NCI-H510A (cell line): Measurements from ENCODE around the gene TMEM169.
A peak's percentile ranks its signal among the peaks of the same experiment; 100 is the strongest.

Experiments used
- DNase-seq: peaks from one replicate; lab custom pipeline; 2025; lab: John Stamatoyannopoulos, UW

TMEM169 gene, protein sequence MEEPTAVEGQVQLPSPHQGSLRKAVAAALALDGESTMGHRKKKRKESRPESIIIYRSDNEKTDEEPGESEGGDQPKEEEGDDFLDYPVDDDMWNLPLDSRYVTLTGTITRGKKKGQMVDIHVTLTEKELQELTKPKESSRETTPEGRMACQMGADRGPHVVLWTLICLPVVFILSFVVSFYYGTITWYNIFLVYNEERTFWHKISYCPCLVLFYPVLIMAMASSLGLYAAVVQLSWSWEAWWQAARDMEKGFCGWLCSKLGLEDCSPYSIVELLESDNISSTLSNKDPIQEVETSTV

DNA sequence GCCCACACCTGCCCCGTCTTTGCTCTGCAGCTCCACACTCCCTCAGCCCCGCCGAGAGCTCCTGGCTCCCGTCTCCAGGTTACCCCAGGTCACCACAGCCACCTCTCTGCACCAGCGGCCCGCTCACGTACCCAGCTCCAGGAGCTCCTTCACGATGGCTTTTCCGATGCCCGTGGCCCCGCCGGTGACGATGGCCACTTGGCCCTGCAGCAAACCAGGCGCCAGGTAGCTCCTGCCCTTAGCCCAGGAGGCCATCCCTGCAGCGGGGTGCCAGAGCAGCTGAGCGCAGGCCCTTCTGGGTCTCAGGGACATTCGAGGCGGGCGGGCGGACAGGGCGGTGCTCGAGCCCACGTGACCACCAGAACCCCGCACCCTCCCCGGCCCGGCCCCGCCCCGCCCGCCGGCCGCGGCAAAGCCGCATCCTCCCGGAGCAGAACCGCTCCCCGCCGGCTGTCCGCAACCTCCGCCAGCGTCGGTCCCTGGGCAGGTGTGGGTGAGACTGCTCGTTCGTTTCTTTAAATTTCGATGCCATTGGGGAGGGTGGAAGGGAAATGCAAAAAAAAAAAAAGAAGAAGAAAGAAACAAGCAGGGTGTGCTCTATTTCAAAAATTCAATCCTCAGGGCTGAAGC is at the start of gene TMEM169, which contains the start of gene PECR:
Gene TMEM169, plus strand, starts transcription at position 433 of the 630 bp plus-strand sequence. CDS start 14,045 bp downstream, outside the sequence.
Gene PECR, minus strand, starts transcription at position 323 of the 630 bp plus-strand sequence. Its CDS starts 68 bp downstream, at position 255.
- peak; percentile 87 for DNase-seq

DNA sequence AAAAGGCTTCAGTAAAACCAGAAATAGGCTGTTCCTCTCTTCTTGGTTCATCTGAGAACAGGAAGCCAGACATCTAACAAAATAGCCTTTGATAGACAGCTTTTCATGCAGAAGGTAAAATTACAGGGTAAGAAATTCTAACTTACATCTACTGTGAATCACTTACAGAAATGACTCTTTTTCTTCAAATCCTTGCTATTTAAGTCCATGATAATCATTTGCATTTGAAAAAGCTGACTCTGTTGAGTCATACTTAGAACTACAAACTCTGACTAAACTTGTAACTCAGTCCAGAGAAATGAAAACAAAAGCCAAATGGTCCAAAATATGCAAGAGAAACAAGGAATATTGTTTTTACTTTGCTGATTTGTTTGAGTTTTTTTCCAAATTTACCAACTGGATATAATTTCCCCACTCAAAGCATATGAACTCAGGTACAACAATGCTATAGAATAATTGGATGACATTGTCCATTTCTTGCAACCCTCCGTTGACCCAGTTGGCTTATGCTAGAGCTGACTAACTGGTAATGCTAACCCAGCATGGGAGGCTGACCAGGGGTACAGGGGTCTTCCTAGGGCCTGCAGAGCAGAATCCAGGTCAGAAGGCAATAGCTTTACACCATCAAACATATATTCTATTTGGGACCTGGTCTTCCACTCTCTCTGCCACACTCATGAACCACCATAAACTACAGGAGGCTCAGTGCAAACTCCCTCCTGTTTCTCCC is 49.6 kb upstream of the TMEM169 start:
- no peak for DNase-seq

DNA sequence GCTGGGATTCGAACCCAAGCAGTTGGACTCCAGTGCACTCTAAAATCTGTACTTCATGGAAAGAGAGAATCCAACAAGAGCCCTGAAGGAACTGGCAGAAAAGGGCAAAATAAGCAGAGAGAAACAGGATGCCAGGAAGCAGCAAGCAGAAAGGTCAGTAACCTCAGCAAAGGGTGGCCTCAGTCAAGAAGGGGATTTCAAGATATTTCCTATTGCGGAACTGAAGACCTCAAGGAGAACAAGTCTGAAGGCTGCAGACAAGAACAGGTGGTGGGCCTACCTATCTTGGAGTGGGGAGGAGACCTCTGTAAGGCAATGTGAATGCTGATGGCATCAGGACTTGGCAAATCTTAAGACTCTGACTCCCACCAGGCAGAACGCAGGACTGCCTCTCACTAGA is 48.3 kb upstream of the TMEM169 start:
- DNase-seq: no peak

DNA sequence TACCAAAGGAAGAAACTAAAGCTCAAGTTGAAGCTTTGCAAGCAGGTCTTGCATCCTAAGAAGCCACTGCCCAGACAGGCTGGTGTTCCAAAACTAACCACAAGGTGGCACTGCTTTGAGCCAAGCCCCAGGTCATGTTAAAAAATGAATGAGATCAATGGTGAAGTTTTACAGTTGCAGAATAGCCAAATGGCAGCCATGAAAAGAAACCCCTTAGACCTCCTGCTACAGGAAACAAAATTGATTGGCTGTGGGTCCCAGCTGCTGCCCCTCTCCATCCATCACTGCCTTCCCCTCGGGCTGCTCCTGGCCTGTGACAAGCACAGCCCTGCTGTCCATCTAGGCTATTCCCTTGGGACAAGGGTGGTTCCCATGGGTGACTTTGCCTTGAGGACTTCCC is 47.7 kb upstream of the TMEM169 start:
- DNase-seq: no peak

DNA sequence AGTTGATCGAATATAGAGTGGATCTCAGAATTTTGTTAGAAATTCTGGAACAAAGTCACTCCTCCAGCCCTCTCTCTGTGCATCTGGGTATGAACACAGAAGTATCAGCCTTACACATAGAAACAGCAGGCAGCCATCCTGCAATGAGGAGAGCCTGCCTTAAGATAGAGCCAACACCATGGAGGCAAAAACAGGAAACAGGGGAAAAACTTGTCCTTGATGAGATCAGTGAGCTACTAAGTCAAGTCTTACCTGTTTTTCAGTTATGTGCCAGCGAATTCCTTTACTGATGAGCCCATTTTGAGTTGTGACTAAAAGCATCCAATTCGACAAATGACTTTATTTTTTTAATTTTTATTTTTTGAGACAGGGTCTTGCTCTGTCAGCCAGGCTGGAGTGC is 41.8 kb upstream of the TMEM169 start:
- DNase-seq: no peak

DNA sequence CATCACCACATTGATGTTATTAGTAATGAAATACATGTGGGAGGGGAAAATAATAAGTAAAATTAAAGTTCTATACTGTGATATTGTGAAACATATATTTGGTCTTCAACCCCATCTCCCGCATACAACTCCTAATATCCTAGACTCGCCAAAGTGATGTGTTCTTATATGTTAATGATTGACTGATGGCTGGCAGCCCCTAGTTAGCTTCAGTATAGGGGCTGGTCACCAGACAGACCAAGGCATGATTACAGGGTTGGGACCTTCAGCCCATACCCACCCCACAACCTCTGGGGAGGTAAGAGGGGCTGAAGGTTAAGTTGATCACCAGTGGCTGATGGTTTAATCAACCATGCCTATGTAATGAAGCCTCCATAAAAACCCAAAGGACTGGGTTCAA is 40.3 kb upstream of the TMEM169 start:
- no peak for DNase-seq

DNA sequence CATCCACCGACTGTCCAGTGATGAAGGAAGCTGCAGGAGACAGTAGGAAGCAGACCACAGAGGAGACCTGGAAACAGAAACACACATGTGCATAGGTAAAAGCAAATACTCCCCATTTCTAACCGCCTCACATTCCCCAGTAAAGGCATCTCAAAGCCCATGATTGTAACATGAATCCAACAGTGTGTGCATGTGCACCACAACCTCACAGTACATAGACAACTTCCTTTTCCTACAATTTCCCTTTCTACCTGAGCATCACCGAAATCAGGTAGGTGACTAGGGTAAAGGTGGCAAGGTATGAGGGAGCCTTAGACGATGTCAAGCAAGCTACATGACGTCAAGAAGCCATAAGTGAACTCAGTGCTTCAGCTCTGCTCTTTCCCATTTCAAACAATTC is 37.8 kb upstream of the TMEM169 start:
- no peak for DNase-seq

DNA sequence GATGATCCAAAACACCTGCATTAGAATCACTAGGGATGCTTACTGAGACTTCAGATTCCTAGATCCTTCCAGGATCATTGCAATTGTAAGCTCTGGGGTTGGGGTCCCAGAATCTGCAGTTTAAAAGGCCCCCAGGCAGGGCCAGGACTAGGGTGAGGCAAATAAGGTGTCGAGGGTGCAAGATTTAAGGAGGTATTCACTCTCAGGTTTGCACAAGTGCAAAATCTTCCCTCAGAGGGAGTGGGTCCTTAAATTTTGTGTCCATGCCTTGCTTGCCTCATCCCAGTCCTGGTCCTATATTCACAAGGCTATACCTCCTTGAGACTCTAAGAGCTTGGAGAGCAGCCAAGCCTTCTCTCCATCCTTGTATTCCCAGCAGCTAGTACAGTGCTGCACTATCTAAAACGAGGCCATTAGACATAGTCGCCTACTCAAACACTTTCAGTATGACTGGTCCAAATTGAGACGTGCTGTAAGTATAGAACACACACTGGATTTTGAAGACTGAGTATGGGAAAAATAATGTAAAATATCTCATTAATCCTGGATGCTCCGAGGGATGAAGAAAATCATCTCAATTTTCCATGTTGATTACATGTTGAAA is 36.7 kb upstream of the TMEM169 start:
- DNase-seq: no peak

DNA sequence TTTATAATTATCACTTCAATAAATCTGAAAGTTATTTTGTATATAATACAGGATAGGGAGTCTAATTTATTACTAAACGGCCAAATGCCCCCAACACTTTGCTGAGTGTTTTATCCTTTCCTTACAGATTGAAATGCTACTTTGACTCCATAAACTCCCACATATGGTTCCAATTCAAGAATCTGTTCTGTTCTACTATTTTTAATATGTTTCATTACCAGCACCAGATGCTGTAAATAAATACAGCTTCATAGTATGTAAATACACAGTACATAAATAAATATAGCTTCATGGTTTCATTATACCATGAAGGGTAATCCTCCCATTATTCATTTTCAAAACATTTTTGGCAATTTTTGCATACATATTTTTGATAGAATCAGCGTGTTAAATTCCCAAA is 34.3 kb upstream of the TMEM169 start:
- no peak for DNase-seq

DNA sequence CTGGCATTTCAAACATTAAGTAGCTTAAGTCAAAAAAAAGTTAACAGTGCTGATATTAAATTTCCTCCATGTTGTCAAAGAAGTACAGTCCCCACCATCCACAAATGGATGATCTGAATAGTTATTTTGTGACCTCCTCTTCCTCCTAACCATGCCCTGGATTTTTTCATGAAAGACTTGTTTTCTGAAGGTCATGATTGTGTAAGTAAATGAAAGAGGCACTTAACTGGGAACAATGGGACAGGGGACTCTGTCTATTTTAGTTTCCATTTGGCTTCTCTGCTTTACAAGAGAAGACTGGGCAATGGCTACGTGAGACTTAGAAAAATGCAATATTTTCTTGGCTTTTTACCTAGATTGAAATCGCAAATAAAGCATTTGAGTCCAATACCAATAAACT is 32.3 kb upstream of the TMEM169 start:
- no peak for DNase-seq

DNA sequence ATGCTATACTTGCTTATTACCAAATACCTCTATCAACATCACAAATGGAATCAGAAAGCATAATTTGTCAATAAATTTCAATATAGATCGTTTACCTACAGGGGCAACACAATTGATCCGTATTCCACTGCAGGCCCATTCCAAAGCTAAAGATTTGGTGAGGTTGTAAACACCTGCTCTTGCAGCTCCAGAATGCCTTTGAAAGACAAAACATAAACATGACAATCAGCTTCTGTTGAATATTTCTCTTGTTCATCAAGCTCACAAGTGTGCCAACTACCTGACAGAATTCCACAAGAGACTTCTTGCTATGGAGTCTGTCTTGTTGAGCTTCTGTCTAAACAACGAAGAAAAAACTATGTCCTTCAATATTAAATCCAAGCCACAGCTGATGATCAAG is 30.4 kb upstream of the TMEM169 start:
- no peak for DNase-seq

DNA sequence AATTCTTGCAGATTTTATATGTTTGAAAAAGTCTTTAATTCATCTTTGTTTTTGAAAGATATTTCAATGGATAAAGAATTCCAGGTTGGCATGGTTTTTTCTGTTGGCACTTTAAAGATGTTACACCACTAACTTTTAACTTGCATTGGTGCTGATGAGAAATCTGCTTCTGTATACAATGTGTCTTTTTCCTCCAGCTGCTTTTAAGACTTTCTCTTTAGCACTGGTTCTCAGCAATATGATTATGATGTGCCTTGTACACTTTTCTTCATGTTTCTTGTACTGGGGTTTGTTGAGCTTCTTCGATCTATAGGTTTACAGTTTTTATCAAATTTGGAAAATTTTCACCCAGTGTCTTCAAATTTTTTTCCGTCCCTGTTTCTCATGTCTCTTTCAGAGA is 29.3 kb upstream of the TMEM169 start:
- DNase-seq: no peak

DNA sequence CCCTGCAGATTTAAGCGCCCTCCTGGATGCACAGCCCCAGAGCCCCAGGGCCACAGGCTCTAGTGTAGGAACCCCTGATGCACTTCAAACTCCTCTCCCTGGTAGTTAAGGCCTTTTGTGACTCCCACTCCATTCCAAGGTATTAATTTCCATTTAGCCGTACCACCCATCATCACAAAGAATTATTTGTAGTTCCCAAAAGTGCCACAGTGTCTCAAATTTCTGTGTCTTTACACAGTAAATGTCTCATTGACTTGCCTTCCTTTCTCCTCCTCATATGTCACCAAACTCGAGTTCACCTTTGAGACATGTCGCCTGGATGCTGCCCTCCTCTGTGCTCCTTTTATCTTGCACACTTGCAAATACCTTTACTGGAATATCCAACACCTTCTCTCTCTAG is 26.0 kb upstream of the TMEM169 start:
- no peak for DNase-seq

DNA sequence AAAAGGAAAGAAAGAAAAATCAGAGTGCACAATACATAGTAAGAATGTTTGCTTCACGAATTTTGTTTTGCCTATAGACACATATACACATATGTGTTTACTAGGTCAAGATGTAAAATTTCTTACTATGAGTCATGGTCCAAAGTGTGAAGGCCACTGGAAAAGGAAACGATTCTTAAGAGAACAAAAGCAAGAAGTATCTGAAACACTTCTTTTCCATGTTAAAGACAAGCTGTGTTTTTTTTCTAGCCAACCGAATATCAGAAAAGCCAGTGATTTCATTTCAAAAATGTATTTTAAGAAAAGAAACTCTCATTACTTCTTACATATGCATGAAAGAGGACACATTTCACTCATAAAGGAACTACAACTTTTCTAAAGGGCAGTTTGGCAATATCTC is 25.0 kb upstream of the TMEM169 start:
- no peak for DNase-seq

DNA sequence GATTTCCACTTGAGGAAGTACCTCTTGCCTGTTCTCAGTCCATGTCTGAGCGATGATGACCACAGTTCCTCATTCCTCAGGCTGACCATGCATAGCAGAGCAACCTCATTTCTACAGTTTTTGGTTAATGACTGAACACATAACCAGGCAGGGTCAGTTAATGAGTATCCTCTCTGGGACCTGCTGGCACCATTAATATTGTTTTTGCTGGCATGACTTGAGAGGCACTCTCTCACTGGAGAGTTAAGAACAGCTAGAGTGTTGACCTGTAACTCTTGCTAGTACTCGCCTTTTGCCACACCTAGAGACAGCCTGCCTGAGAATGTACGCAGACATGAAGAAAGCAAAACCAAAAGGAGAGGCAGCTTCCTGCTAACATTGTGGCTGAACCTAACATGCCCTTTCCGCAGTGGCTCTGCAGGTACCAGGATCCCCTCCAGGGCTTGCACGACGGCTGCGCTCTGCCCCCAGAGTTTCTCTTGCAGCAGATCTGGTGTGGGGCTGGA is 24.0 kb upstream of the TMEM169 start:
- DNase-seq: no peak

DNA sequence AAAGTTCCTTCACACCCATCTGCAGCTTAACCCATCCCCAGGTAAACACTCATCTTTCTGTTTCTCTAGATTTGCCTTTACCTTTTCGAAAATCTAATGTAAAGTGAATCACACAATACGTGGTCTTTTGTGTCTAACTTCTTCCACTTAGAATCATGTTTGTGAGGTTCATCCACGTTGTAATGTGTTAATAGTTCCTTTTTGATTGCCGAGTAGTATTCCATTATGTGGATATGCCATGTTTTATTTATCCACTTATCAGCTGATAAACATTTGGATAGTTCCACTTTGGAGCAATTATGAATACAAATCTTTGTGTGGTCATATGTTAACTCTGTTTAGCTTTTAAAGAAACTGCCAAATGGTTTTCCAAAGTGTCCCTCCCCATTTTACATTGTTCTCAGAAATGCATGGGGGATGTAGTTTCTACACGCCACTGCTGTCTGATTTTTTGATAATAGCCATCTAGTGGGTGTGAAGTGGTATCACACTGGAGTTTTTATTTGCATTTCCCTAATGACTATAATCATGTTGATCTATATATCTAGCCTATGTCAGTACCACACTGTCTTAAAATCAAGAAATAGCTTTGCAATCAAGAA is 22.4 kb upstream of the TMEM169 start:
- no peak for DNase-seq

DNA sequence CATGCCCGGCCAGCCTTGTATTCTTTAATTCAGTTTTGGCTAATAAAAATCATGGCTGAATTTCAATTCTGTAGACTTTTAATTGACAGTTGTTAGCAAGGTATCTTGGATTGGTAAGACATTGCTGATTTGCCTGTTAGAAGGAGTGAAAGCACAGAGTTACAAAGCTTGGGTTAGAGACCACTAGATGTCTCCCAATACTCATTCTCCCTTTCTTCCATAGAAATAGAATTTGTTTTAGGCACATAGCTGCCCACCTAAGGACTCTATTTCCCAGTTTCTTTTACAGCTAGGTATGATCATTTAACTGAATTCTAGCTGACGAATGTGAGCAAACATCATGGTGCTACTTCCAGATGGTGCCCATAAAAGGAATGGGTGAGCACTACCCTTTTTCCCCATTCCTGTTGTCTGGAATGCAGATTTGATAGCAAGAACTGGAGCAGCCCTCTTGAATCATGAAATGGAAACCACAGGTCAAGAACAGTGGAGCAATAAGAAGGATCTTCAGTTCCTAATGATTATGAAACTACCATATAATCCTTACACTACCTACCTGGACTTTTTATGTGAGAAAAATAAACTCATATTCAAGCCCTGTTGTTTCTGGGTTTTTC is 17.6 kb upstream of the TMEM169 start:
- no peak for DNase-seq

DNA sequence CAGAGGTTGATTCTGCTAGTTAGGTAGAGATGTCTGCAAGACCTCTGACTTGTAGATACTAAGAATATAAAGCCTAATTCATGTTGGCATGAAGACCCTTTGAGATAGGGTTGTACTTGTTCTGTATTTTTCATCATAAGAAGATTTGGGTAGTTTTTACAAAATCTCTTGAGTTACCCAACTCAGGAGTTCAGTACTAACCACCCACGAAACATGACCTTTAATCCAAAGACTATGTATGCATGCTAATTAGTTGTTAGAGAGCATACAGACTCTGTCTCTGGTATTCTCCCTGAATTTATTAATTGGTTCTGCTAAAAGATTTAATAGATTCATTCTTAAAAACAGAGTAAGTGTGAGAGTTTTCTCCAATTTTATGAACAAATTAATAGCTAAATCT is 17.1 kb upstream of the TMEM169 start:
- DNase-seq: no peak

DNA sequence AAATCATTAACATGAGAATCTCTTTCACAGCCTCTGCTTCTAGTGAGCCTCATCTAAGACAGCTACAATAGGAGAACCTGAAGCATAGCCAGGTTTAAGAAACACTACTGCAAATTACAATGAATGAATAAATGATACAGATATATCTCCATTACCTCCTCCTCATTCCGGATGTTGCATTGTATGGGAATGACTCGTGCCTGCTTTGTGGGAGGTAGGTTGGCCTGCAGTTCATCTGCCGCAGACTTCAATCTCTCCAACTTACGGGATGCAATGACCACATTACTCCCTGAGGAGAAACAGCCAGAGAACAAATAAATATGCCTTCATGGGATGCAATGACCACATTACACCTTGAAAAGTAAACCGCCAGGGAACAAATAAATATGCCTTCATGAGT is 15.5 kb upstream of the TMEM169 start:
- no peak for DNase-seq

DNA sequence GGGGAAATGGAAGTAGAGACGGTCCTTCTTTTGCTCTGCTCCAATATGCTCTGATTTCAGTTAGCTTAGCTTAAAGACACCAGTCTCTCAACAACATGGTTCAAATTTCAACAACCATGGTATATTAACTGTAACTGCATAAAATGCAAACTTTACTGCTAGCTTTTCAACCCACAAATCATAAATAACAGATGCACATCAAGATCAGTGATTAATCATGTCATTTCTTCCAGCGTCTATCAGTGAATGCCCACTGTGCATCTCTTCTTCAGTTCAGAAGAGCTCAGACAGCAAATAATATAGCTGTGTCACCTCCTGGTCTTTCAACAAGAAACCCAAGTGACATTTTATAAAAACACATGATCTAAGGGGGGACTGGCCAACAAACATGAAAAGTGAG is 12.7 kb upstream of the TMEM169 start:
- DNase-seq: no peak

DNA sequence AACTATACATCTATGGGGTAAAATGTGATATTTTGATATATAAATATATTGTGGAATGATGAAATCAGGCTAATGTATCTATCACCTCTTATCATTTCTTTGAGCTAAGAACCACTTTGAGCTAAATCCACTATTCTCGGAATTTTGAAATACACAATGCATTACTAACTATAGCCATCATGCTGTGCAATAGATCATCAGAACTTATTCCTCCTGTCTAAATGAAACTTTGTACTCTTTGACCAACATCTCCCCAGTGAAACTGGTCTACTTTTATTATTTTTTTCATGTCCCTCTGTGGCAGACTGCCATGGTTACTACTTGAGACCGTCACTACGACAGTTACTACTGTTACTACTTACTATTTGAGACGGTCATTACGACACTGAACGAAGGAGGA is 11.5 kb upstream of the TMEM169 start:
- DNase-seq: no peak
